Transverse colon (tissue), 4 donors: ENCODE data around the gene RNF114. TPM values are rescaled to one million over a fixed set of nuclear protein-coding genes. Genes with fewer than 3 reads are reported as not detected.

Experiments
- DNase-seq: peaks from one replicate; pipeline ENCODE4 v3.0.0-alpha.2; 2019
- H3K27ac ChIP-seq, 4 donors: fragments of 200-600 bp; sonication (generic); 2 replicates each; pipeline ENCODE4 v1.5.1; 2016 to 2018; ENCODE audit warnings: inconsistent platforms in 4 of 4
- H3K27me3 ChIP-seq: fragments of 200-600 bp; sonication (generic); 2 replicates; pipeline ENCODE4 v1.5.1; 2017; ENCODE audit warnings: inconsistent platforms
- H3K36me3 ChIP-seq, 4 donors: fragments of 200-600 bp; sonication (generic); 2 replicates each; pipeline ENCODE4 v1.5.1; 2017 to 2019; ENCODE audit warnings: inconsistent platforms in 4 of 4
- H3K4me1 ChIP-seq, 4 donors: fragments of 200-600 bp; sonication (generic); 2 replicates each; pipeline ENCODE4 v1.5.1; 2017 to 2020; ENCODE audit warnings: inconsistent platforms in 4 of 4
- H3K4me3 ChIP-seq, 4 donors: fragments of 200-600 bp; sonication (generic); 1 replicate in 1 of 4; 2 replicates in 3 of 4; pipeline versions ENCODE4 v1.5.1 to v1.6.1; 2017 to 2019; ENCODE audit warnings: inconsistent platforms in 4 of 4
- H3K9me3 ChIP-seq, 2 donors: fragments of 200-600 bp; sonication (generic); 2 replicates each; pipeline ENCODE4 v1.5.1; 2017 to 2019; ENCODE audit warnings: inconsistent platforms in 2 of 2
- CTCF ChIP-seq, 5 experiments: fragments of 200-600 bp in 3 of 5; fragments of 450-650 bp in 2 of 5; sonication (generic) in 3 of 5; IDR thresholded peaks; 1 replicate in 2 of 5; 2 replicates in 3 of 5; pipeline ENCODE4 v1.5.1; 2016 to 2017; ENCODE audit warnings: antibody characterized with exemption in 5 of 5, inconsistent platforms in 3 of 5, mild to moderate bottlenecking in 2 of 5, moderate library complexity in 1 of 5
- EP300 ChIP-seq: sonication (generic); formaldehyde crosslinking; IDR thresholded peaks from one replicate; pipeline ENCODE4 v1.6.1; 2017; ENCODE audit warnings: antibody characterized with exemption, low read depth
- POLR2A ChIP-seq: fragments of 450-650 bp; IDR thresholded peaks from one replicate; pipeline ENCODE4 v1.6.1; 2016; ENCODE audit warnings: antibody characterized with exemption, mild to moderate bottlenecking, moderate library complexity
- POLR2AphosphoS5 ChIP-seq, 3 donors: sonication (generic); formaldehyde crosslinking; IDR thresholded peaks; one replicate each; pipeline ENCODE4 v1.6.1; 2016; ENCODE audit warnings: antibody characterized with exemption in 3 of 3
- WGBS, 2 donors: methylation state at CpG; one replicate each; pipeline ENCODE4 v1.1.5; 2018; ENCODE audit warnings: low coverage in 1 of 2; 5-methylcytosine and 5-hydroxymethylcytosine counted together
- in situ Hi-C, 4 donors: fragments of 200-750 bp; cut with MboI; loops; one replicate each; pipeline versions ENCODE4 v1.15.0 to v1.15.1; 2017; ENCODE audit warnings: low sequenced_read_pairs in 3 of 4, low pct_ligation_motif_present in 1 of 4, low pct_unique_long_range_greater_than_20kb in 1 of 4
- intact Hi-C: fragments of 100-400 bp; cut with DNase I; formaldehyde crosslinking; loops from one replicate; pipeline ENCODE4 v1.15.1; 2023; ENCODE audit warnings: low total_unique reads
- total RNA-seq, 4 donors: library from RNA; depleted of rRNA; stranded (reverse); fragments of >200 nt; gene quantifications; one replicate each; pipeline ENCODE4 v1.1.0, GENCODE V29; 2016

RNF114 gene
- total RNA-seq, 4 donors from 2014 or later, result 108 to 271 (median 217) TPM

- in situ Hi-C loops, result no loop called here
- WGBS, 2 donors, result 53 to 54% methylated on average over 9 to 12 of the region's 12 CpGs
- peak overlapping the region; percentile 92 to 97 (median 96) for H3K27ac ChIP-seq
- H3K9me3 ChIP-seq, result no peaks in the 10 kb centered on the region
- peaks cover 0 to 21% (median 8%) of the 10 kb centered on the region in 4 donors for H3K36me3 ChIP-seq
- no peaks in the 10 kb centered on the region for H3K27me3 ChIP-seq
- TF ChIP-seq EP300 (no peak), POLR2A (no peak), POLR2AphosphoS5 (IDR thresholded peaks at IDR 0.05) (no peak), CTCF (IDR thresholded peaks at IDR 0.05) (no peak)
- H3K4me1 ChIP-seq, result peaks cover 20 to 48% (median 30%) of the 10 kb centered on the region in 4 donors
- H3K4me3 ChIP-seq, result peak overlapping the region in 2 of 4 donors; percentile 76 to 98
- peak; percentile 57 for DNase-seq
- intact Hi-C loops, result no loop called here
Measured at GRCh38 chr20:49938173-49939163, 2.3 kb downstream of the RNF114 start.

- no peaks in the 10 kb centered on the region for H3K27me3 ChIP-seq
- no peak for DNase-seq
- peaks cover 0 to 39% (median 19%) of the 10 kb centered on the region in 4 donors for H3K36me3 ChIP-seq
- H3K4me1 ChIP-seq, result peaks cover 22 to 44% (median 26%) of the 10 kb centered on the region in 4 donors
- TF ChIP-seq CTCF (IDR thresholded peaks at IDR 0.05), result no peak
- no peak for TF ChIP-seq POLR2A
- no peak for TF ChIP-seq EP300
- TF ChIP-seq POLR2AphosphoS5 (IDR thresholded peaks at IDR 0.05), result no peak
- WGBS, 2 donors, result 92 to 95% methylated on average over 2 to 15 of the region's 15 CpGs
- no peak overlapping the region for H3K4me3 ChIP-seq
- H3K9me3 ChIP-seq, result no peaks in the 10 kb centered on the region
- intact Hi-C loops, result no loop called here
- no peak overlapping the region for H3K27ac ChIP-seq
- in situ Hi-C loops, result no loop called here
Measured at GRCh38 chr20:49941456-49941855, 5.3 kb downstream of the RNF114 start.

DNA sequence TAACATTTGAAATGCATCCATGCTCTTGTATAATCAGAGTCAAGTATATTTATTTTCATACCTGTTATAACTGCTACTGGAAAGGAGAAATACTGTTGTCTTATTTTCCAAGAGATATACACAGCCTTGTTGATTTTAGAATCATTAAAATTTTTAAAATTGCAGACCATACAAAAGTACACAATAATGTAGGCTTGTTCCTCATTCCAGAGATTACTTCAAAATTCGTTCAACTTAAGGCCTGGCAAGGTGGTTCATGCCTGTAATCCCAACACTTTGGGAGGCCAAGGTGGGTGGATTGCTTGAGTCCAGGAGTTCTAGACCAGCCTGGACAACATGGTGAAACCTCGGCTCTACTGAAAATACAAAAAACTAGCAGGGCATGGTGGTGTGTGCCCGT lies 6.1 kb downstream of the RNF114 start:
- in situ Hi-C loops (no loop called here), intact Hi-C loops (no loop called here)
- Histone ChIP-seq H3K4me1 (peaks cover 20 to 41% (median 23%) of the 10 kb centered on the region in 4 donors), H3K27me3 (no peaks in the 10 kb centered on the region), H3K27ac (no peak overlapping the region), H3K9me3 (no peaks in the 10 kb centered on the region), H3K4me3 (no peak overlapping the region), H3K36me3 (peaks cover 0 to 48% (median 19%) of the 10 kb centered on the region in 4 donors)
- TF ChIP-seq POLR2A (no peak), EP300 (no peak), CTCF (IDR thresholded peaks at IDR 0.05) (no peak), POLR2AphosphoS5 (IDR thresholded peaks at IDR 0.05) (no peak)
- 50 to 72% methylated on average over 1 to 3 of the region's 3 CpGs for WGBS, 2 donors
- peak; percentile 2 for DNase-seq

GRCh38 chr20:49942942-49943341 lies 6.7 kb downstream of the RNF114 start:
- TF ChIP-seq EP300 (no peak), POLR2AphosphoS5 (IDR thresholded peaks at IDR 0.05) (no peak), POLR2A (no peak), CTCF (IDR thresholded peaks at IDR 0.05) (no peak)
- in situ Hi-C loops, result no loop called here
- H3K27ac ChIP-seq, result no peak overlapping the region
- no peak for DNase-seq
- H3K4me1 ChIP-seq, result peaks cover 14 to 35% (median 17%) of the 10 kb centered on the region in 4 donors
- 86 to 89% methylated on average over 2 to 3 of the region's 3 CpGs for WGBS, 2 donors
- intact Hi-C loops, result no loop called here
- no peaks in the 10 kb centered on the region for H3K9me3 ChIP-seq
- no peak overlapping the region for H3K4me3 ChIP-seq
- H3K36me3 ChIP-seq, result peaks cover 0 to 50% (median 19%) of the 10 kb centered on the region in 4 donors
- no peaks in the 10 kb centered on the region for H3K27me3 ChIP-seq
